CD4-positive, alpha-beta T cell (primary cell): ENCODE data around the gene HSH2D. TPM values are rescaled to one million over a fixed set of nuclear protein-coding genes. Genes with fewer than 3 reads are reported as not detected.
"Not testable (repeated sequence)": the region's sequence is repeated elsewhere in the genome, so short reads cannot be mapped to it uniquely, and the experiment has no call there.

Experiments used
- ATAC-seq: fragments of 200-7000 bp; cut with Tn5 transposase; one replicate; pipeline ENCODE4 v1.10.0; 2022; ENCODE audit warnings: mild to moderate bottlenecking; ENCODE audit not compliant: poor library complexity
- CTCF ChIA-PET: fragments of 350-600 bp; sonication (Branson Sonifier 250); formaldehyde crosslinking; loops from one replicate; lab custom pipeline; 2021; ENCODE audit warnings: antibody characterized with exemption, inconsistent platforms; lab: Charles Lee
- POLR2A ChIA-PET: fragments of 350-600 bp; sonication (Branson Sonifier 250); formaldehyde crosslinking; loops from one replicate; lab custom pipeline; 2021; ENCODE audit warnings: antibody characterized with exemption, inconsistent platforms; lab: Charles Lee
- DNase-seq, 14 experiments: peaks; one replicate each; pipeline ENCODE4 v3.0.0-alpha.2; 2013 to 2020; ENCODE audit warnings: mixed read lengths in 2 of 14
- H3K27ac ChIP-seq, 2 donors: one replicate each; pipeline versions ENCODE4 v1.5.1 to v1.7.0; 2013; ENCODE audit warnings: low read length in 2 of 2, low read depth in 1 of 2, mild to moderate bottlenecking in 1 of 2
- H3K27me3 ChIP-seq, 2 experiments: 1 replicate in 1 of 2; 2 replicates in 1 of 2; pipeline versions ENCODE4 v1.6.1 to v1.7.0; 2013; ENCODE audit warnings: low read length in 2 of 2, control low read depth in 1 of 2, mild to moderate bottlenecking in 1 of 2, moderate library complexity in 1 of 2; ENCODE audit not compliant: insufficient read depth in 2 of 2, control insufficient read depth in 1 of 2
- H3K36me3 ChIP-seq: one replicate; pipeline ENCODE4 v1.6.1; 2013; ENCODE audit warnings: low read length, control low read depth; ENCODE audit not compliant: insufficient read depth
- H3K4me1 ChIP-seq: one replicate; pipeline ENCODE4 v1.6.1; 2013; ENCODE audit warnings: low read length, control low read depth; ENCODE audit not compliant: insufficient read depth
- H3K4me3 ChIP-seq: one replicate; pipeline ENCODE4 v1.5.1; 2013; ENCODE audit warnings: mild to moderate bottlenecking, low read length, moderate library complexity
- H3K9me3 ChIP-seq, 2 experiments: 1 replicate in 1 of 2; 2 replicates in 1 of 2; pipeline versions ENCODE4 v1.6.1 to v1.7.0; 2013; ENCODE audit warnings: low read length in 2 of 2, mild to moderate bottlenecking in 2 of 2, control low read depth in 1 of 2, moderate library complexity in 1 of 2; ENCODE audit not compliant: control insufficient read depth in 1 of 2, insufficient read depth in 1 of 2
- H3K27ac Mint-ChIP-seq: one replicate; pipeline ENCODE4 v1.8.0; 2020; ENCODE audit warnings: mixed read lengths
- H3K27me3 Mint-ChIP-seq: one replicate; pipeline ENCODE4 v1.8.0; 2021; ENCODE audit warnings: mixed read lengths
- H3K36me3 Mint-ChIP-seq: one replicate; pipeline ENCODE4 v1.8.0; 2021; ENCODE audit warnings: low read depth, mixed read lengths
- H3K4me1 Mint-ChIP-seq: one replicate; pipeline ENCODE4 v1.8.0; 2021; ENCODE audit warnings: low read depth, mixed read lengths
- H3K4me3 Mint-ChIP-seq: one replicate; pipeline ENCODE4 v1.8.0; 2020; ENCODE audit warnings: mild to moderate bottlenecking, mixed read lengths
- H3K9me3 Mint-ChIP-seq: one replicate; pipeline ENCODE4 v1.8.0; 2020; ENCODE audit warnings: mixed read lengths
- intact Hi-C, 2 experiments: fragments of 100-400 bp; cut with DNase I in 1 of 2; cut with micrococcal nuclease in 1 of 2; formaldehyde crosslinking; loops; one replicate each; pipeline versions ENCODE4 v1.15.1 to v1.9.0; 2023 to 2025; cut with DNase I, micrococcal nuclease
- total RNA-seq, 174 experiments: library from RNA in 2 of 174; stranded (reverse) in 2 of 174; gene quantifications; one replicate each; pipeline ENCODE4 v1.2.3 and lab custom pipeline; 2021 to 2026
- TF ChIP-seq, protein P1 (sequence below): fragments of 200-600 bp; IDR thresholded peaks from one replicate; pipeline ENCODE4 v1.8.0; 2022; ENCODE audit warnings: antibody characterized with exemption, mild to moderate bottlenecking

Gene HSH2D
- total RNA-seq, 2 experiments from 2014 or later = 46.0 to 46.9 TPM

DNA sequence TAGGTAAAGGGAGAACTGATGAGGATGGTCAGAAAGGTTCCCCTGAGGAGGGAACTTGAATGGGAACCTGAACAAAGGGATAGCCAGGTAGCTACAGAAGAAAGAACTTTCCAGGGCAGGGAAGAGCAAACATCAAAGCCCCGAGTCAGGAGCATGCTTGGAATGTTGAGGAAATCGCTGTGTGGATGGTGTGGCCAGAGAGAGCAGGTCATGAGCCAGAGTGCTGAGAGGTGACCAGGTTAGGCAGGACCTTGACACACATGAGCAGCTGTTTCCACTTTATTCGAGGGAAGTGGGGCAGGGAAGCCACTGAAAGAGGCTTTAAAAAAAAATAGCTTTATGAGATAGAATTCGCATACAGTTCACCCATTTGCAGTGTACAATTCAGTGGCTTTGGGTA lies 27.4 kb upstream of the HSH2D start:
- peak overlapping the region in 1 of 2 donors; percentile 8 for H3K27ac ChIP-seq

DNA sequence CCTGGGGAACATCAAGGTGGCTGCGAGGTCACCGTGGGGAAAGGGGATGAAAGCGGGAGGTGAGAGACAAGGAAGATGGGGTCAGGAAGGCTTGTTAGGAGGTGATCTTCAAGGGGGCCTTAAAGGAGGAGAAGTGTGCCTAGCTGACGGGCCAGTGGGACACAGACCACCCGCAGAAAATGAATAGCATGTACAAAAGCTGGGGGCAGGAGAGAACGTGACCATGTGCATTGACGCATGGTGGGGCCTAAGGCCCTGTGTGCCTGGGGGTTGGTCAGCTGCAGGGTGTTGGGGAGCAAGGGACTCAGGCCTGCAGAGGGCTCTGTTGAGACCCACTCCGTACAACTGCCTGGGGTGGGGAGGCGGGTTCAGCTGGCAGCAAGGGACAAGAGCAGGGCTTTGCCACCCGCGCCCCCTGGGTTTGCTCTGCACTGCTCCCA lies 25.9 kb upstream of the HSH2D start:
- Mint-ChIP-seq H3K27me3 (no peaks in the 10 kb centered on the region), H3K4me3 (no peak overlapping the region), H3K27ac (peak overlapping the region; percentile 80), H3K36me3 (peaks cover 70% of the 10 kb centered on the region), H3K4me1 (peaks cover 59% of the 10 kb centered on the region), H3K9me3 (no peaks in the 10 kb centered on the region)
- no peaks in the 10 kb centered on the region for H3K9me3 ChIP-seq
- intact Hi-C loops = no loop called here
- H3K36me3 ChIP-seq = peaks cover 69% of the 10 kb centered on the region
- H3K27ac ChIP-seq = no peak overlapping the region
- DNase-seq = no peak
- H3K4me3 ChIP-seq = no peak overlapping the region
- TF ChIP-seq, protein P1, sequence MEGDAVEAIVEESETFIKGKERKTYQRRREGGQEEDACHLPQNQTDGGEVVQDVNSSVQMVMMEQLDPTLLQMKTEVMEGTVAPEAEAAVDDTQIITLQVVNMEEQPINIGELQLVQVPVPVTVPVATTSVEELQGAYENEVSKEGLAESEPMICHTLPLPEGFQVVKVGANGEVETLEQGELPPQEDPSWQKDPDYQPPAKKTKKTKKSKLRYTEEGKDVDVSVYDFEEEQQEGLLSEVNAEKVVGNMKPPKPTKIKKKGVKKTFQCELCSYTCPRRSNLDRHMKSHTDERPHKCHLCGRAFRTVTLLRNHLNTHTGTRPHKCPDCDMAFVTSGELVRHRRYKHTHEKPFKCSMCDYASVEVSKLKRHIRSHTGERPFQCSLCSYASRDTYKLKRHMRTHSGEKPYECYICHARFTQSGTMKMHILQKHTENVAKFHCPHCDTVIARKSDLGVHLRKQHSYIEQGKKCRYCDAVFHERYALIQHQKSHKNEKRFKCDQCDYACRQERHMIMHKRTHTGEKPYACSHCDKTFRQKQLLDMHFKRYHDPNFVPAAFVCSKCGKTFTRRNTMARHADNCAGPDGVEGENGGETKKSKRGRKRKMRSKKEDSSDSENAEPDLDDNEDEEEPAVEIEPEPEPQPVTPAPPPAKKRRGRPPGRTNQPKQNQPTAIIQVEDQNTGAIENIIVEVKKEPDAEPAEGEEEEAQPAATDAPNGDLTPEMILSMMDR = no peak
- ChIA-PET CTCF (interaction anchor here (1.2 to 1.3 kb wide), 2 partner anchors 55 to 75 kb away, joined by 3 to 4 read pairs; no protein-coding TSS in a partner anchor), POLR2A (interaction anchor here (1.0 kb wide), 1 partner anchor 26 kb away, joined by 4 read pairs; the partner anchor contains the start of gene HSH2D)
- H3K4me1 ChIP-seq = peaks cover 72% of the 10 kb centered on the region
- ATAC-seq = no peak
- no peaks in the 10 kb centered on the region for H3K27me3 ChIP-seq

More for the DNA sequence above, 27.4 kb upstream of the HSH2D start:
- DNase-seq = no peak
- peaks cover 66% of the 10 kb centered on the region for H3K36me3 Mint-ChIP-seq
- Histone ChIP-seq H3K4me1 (peaks cover 83% of the 10 kb centered on the region), H3K9me3 (no peaks in the 10 kb centered on the region), H3K36me3 (peaks cover 53% of the 10 kb centered on the region), H3K4me3 (no peak overlapping the region), H3K27me3 (no peaks in the 10 kb centered on the region)
- ChIA-PET CTCF (interaction anchor here (0.9 kb wide), 1 partner anchor 29 kb away, joined by 3 read pairs; no protein-coding TSS in a partner anchor), POLR2A (interaction anchor here (1.0 kb wide), 1 partner anchor 45 kb away, joined by 3 read pairs; no protein-coding TSS in a partner anchor)
- H3K9me3 Mint-ChIP-seq = no peaks in the 10 kb centered on the region
- H3K4me3 Mint-ChIP-seq = peak overlapping the region; percentile 8
- H3K4me1 Mint-ChIP-seq = peaks cover 73% of the 10 kb centered on the region
- H3K27ac Mint-ChIP-seq = peak overlapping the region; percentile 21
- TF ChIP-seq, protein P1 = no peak
- ATAC-seq = no peak
- intact Hi-C loops = no loop called here
- H3K27me3 Mint-ChIP-seq = no peaks in the 10 kb centered on the region

DNA sequence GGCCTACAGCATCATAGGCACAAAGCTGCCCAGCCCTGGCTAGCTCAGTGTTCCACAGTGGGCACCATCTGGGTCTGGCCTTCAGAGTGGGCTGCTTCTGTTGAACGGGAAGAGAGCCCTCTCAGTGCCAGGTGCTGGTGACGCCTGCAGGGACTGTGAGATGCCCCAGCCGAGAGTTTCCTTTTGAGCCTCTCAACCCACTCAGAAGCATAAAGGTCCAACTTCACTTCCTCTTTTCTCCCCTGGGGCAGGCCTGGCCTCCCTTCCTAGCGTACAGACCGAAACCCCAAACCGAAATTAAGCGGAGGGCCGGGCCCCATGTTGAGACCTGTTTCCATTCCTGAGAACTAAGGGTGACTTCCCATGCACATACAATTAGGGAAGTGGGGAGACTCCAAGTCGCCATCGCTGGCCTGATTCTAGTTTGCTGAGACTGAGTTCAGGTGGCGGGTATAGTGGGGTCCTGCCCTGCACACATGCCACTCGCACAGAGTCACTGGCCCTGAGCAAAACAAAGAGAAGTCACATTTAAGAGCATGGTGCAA lies 24.9 kb upstream of the HSH2D start:
- H3K27me3 ChIP-seq = no peaks in the 10 kb centered on the region
- peak overlapping the region; percentile 80 for H3K27ac Mint-ChIP-seq
- H3K36me3 ChIP-seq = peaks cover 76% of the 10 kb centered on the region
- ATAC-seq (peak; percentile 13), DNase-seq (peak in 3 of 14 experiments; percentile 52 to 70 (median 66))
- H3K4me1 ChIP-seq = peaks cover 66% of the 10 kb centered on the region
- ChIA-PET CTCF (interaction anchor here (1.2 to 1.3 kb wide), 2 partner anchors 56 to 76 kb away, joined by 3 to 4 read pairs; no protein-coding TSS in a partner anchor), POLR2A (interaction anchor here (0.8 to 1.2 kb wide), 3 partner anchors 25 to 48 kb away, joined by 3 to 4 read pairs (median 3); partner anchors contain the start of gene HSH2D)
- H3K4me3 ChIP-seq = no peak overlapping the region
- peak overlapping the region; percentile 58 for H3K4me3 Mint-ChIP-seq
- H3K27me3 Mint-ChIP-seq = no peaks in the 10 kb centered on the region
- peaks cover 50% of the 10 kb centered on the region for H3K4me1 Mint-ChIP-seq
- TF ChIP-seq, protein P1 = no peak
- no peaks in the 10 kb centered on the region for H3K9me3 Mint-ChIP-seq
- peaks cover 77% of the 10 kb centered on the region for H3K36me3 Mint-ChIP-seq
- H3K9me3 ChIP-seq = no peaks in the 10 kb centered on the region
- H3K27ac ChIP-seq = peak overlapping the region; percentile 4 to 5
- intact Hi-C loops = no loop called here

DNA sequence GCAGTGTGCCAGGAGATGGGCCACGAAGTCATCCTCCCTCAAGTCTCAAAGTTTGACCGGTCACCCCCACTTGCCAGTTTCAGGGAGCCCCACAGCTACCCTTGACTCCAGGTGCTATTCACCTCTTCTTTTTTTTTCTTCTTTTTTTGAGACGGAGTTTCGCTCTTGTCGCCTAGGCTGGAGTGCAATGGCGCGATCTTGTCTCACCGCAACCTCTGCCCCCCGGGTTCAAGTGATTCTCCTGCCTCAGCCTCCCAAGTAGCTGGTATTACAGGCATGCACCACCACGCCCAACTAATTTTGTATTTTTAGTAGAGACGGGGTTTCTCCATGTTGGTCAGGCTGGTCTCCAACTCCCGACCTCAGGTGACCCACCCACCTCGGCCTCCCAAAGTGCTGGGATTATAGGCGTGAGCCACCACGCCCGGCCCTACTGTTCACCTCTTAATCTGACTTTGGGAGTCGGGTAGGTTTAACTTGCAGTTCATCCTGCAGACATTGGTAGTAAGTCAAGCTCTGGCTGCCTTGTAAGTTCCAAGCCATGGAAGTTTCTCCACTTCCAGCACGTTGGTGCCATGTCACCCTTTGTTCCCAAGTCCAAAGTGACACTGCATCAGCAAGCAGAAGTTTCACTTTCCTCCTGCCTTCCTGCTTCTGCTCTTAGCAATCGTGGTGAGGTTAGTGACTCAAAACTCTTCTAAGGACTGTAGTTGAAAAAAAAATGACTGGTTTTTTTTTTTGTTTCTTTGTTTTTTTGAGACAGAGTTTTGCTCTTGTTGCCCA lies 24.2 kb upstream of the HSH2D start:
- H3K27me3 Mint-ChIP-seq, H3K9me3 Mint-ChIP-seq, CTCF ChIA-PET, intact Hi-C loops, H3K27me3 ChIP-seq, H3K4me3 ChIP-seq, H3K9me3 ChIP-seq: not testable (repeated sequence)
- Histone ChIP-seq H3K36me3 (peaks cover 77% of the 10 kb centered on the region), H3K27ac (peak overlapping the region; percentile 4 to 41), H3K4me1 (peaks cover 59% of the 10 kb centered on the region)
- peak; percentile 74 for ATAC-seq
- Mint-ChIP-seq H3K4me1 (peaks cover 46% of the 10 kb centered on the region), H3K4me3 (peak overlapping the region; percentile 81), H3K27ac (peak overlapping the region; percentile 80), H3K36me3 (peaks cover 80% of the 10 kb centered on the region)
- DNase-seq = peak in 3 of 14 experiments; percentile 73 to 78 (median 76)
- POLR2A ChIA-PET = interaction anchor here (0.8 to 1.2 kb wide), 2 partner anchors 33 to 48 kb away, joined by 3 read pairs; no protein-coding TSS in a partner anchor
